GM18519 (cell line): ENCODE data around the gene PHF2.

Experiments
- ATAC-seq: cut with Tn5 transposase; IDR thresholded peaks from one replicate; pipeline ENCODE4 v1.9.1; 2021; ENCODE audit warnings: mild to moderate bottlenecking, moderate library complexity; ENCODE audit not compliant: unreplicated experiment, low FRiP score

PHF2 gene

GRCh38 chr9:93585695-93586094 is 9.3 kb downstream of the PHF2 start:
- no peak for ATAC-seq

DNA sequence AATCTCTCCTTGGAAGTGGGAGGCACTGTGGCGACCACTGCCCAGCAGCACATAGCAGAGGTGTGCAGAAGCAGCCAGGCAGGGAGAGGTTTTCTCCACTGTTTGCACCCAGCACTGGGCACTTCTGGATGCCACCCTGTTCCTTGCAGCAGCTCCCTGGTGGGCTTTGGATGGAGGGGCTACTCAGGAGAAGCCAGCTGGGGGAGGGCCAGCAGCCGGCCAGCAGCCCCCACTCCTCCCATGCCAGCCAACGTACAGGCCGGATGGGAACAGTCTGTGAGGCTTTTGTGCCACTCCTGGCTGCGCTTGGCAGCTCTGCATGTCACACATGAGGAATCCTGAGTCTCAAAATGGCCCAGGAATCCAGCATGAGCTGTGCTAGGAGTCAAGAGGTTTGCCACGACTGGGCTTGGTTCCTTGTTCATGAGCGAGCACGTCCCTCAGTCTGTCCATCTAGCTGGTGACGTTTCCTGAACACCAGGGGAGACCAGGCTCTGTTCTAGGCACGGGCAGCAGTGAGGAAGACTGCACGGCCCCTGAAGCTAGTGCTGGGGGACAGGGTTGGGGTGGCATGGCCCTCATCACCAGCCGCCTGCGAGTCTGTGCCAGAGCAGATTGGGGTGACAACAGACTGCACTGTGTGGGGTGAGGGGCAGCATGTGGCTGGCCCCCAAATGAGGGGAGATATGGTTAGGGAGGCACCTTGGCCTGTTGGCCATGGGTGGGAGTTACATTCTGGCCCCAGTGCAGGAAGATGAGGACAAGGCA is 10.1 kb downstream of the PHF2 start:
- no peak for ATAC-seq

- ATAC-seq, result no peak
These were observed 10.9 kb downstream of the PHF2 start for GRCh38 chr9:93587284-93587650.

DNA sequence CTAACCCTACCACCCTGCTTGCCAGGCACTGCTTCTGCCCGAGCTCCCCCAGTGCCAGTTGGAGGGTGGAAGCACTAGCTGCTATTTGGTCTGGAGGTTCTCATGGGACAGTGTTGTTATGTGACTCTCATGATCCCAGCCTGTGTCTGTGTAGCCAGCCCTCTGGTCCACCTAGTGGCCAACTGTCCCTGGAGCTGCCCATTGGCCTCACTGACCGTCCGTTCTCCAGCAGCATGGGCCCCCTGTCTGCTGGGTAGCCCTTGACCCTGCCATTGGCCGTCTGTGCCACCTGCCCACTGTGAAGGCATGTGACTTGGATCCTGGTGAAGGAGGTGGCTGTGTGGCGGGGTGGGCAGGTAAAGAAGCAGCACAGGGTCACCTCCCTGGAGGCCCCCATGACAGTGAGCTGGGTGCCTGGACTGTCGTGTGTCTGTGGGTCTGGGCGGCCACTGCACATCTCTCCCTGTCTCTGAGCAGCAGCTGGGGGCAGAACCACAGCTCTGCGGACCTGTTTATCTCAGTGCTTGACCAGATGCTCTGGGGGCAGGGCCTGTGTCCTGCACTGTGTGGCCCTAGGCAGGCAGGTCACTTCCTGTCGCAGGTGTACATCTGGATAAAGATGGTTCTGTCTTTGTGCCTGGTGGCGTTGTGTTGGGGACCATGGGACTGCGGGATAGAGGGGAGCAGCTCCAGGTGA is 11.4 kb downstream of the PHF2 start:
- no peak for ATAC-seq

- no peak for ATAC-seq
These were observed 12.5 kb downstream of the PHF2 start for GRCh38 chr9:93588641-93589609.

- ATAC-seq, result no peak
These were observed 13.3 kb downstream of the PHF2 start for GRCh38 chr9:93589688-93590087.

- ATAC-seq, result no peak
These were observed 14.3 kb downstream of the PHF2 start for GRCh38 chr9:93590609-93591234.

DNA sequence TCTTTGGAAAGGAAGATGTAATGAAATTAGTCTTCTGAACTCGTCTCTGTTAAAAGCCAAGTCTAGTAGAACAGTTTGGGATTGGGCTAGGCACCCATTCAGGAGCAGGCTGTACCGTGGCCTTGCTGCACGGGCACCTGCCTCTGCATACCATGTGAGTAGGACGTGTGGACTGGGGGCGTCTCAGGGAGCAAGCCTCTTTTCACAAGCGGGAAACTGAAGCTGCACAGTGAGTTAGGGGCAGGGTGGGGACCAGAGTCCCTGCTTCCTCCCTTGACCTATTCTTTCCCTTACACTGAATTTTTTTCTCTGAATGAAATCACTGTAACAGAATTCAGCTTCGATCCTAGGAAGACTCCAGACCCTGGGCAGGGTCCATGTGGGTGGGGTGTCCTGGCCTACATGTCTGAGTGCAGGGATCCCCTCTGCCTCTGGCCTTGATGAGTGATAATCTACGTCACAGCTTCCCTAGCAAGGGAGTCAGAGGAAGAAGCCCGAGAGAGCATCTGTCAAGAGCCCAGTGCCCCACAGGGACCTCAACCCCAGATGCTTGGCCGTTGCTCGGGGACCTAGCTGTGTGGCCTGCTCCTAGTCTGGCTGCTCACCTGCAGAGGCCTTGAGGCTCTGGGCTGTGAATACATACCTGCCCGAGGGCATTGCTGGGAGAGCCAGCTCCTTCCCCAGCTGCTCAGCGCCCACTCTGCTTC is 15.1 kb downstream of the PHF2 start:
- no peak for ATAC-seq

GRCh38 chr9:93592008-93592642 is 15.7 kb downstream of the PHF2 start:
- no peak for ATAC-seq

DNA sequence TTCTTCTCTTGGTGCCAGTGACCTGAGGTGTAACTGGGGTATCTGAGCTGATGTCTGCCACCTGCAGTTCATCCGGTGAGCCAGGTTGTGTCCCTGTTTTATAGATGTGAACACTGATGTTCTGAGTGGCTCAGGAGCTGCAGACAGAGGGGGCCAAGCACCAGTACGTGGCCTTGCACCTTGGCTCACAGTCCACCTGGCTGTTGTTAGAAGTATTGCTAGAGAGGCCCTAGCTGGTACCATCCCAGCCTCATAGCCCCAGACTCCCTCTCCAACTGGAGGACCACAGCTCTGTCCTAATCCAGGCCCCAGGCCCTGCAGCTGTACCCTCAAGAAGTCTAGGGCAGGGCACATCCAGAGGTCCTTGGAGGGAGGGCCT is 16.2 kb downstream of the PHF2 start:
- ATAC-seq, result no peak

GRCh38 chr9:93593144-93593658 is 16.8 kb downstream of the PHF2 start:
- ATAC-seq, result no peak

GRCh38 chr9:93594041-93594756 is 17.8 kb downstream of the PHF2 start:
- ATAC-seq, result no peak

- no peak for ATAC-seq
These were observed 19.1 kb downstream of the PHF2 start for GRCh38 chr9:93595461-93595860.

DNA sequence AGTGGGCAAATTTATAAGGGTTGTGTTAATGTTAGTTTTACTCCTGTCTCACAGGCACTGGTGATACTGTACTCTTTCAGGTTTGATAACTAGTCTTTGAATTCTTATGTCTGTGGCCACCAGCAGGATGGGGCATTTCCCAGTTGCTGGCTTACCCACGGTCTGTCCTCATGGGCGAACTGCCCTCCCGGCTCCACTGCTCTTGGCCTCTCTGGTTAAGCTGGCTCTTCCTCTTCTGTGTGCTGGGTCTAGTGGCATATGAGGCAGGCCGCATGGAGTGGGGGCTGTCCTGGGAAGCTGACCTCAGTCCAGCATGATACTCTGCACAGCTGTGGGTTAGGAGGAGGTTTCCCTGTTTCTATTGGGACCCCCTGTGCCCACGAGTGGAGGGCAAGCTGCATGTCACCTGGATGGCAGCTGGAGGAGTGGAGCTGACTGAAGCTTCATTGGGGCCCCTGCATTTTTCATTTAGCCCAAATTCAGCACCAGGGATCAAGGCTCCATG is 19.5 kb downstream of the PHF2 start:
- ATAC-seq, result no peak

- ATAC-seq, result no peak
These were observed 20.0 kb downstream of the PHF2 start for GRCh38 chr9:93596399-93596798.

DNA sequence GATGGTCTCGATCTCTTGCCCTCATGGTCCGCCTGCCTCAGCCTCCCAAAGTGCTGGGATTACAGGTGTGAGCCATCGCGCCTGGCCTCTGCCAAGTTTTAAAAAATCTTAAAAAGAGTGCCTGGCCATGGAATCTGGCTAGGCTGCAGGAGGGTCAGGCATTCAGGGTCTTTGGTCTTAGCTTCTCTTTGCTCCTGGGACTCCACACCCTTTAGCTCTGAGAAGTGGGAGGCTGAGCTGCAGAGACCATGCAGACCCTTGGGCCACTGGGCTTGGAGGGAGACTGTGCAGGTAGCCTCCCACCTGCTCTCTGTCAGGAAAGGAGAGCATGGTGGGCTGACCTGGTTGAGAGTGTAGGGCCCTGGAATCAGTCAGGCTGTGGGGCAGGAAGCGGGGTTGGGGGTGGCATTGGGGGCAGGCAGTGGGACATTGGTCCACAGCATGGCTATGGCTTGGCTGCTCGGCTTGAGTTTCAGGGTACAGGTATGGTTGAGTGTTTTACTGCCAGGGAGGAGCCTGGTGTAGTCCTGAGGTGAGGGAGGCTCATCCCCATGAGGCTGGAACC is 20.8 kb downstream of the PHF2 start:
- no peak for ATAC-seq

GRCh38 chr9:93597871-93598646 is 21.7 kb downstream of the PHF2 start:
- no peak for ATAC-seq
